Ovary (tissue), 3 donors: ENCODE measurements around the gene KCNAB1.

Experiments
- CTCF ChIP-seq, 3 donors: fragments of 450-650 bp in 2 of 3; fragments of 200-600 bp in 1 of 3; IDR thresholded peaks; one replicate each; pipeline versions ENCODE4 v1.5.1 to v1.8.0; 2016 to 2022; ENCODE audit warnings: antibody characterized with exemption in 3 of 3, mild to moderate bottlenecking in 1 of 3
- EP300 ChIP-seq: sonication (generic); formaldehyde crosslinking; IDR thresholded peaks from one replicate; pipeline ENCODE4 v1.6.1; 2017; ENCODE audit warnings: antibody characterized with exemption
- POLR2A ChIP-seq: fragments of 450-650 bp; IDR thresholded peaks from one replicate; pipeline ENCODE4 v1.6.1; 2017; ENCODE audit warnings: antibody characterized with exemption, mild to moderate bottlenecking, moderate library complexity
- donor health status: DM: no; HTN: no; CAD: no.

- TF ChIP-seq CTCF (IDR thresholded peaks at IDR 0.05) = no peak
- TF ChIP-seq POLR2A = no peak
- TF ChIP-seq EP300 = no peak
Observed at GRCh38 chr3:156493887-156494286, 373.5 kb downstream of the KCNAB1 start.
